GM12875 (cell line): Measurements from ENCODE around the gene SOX5.
"Not testable (repeated sequence)": the region's sequence is repeated elsewhere in the genome, so short reads cannot be mapped to it uniquely, and the experiment has no call there.

Experiments
- H3K4me3 ChIP-seq: one replicate; pipeline ENCODE4 v1.5.1; 2011; ENCODE audit warnings: low read depth, low read length, control low read depth
- TF ChIP-seq, protein P1 (sequence below): IDR thresholded peaks from 2 replicates; pipeline ENCODE4 v1.5.1; 2011; ENCODE audit warnings: low read depth, mild to moderate bottlenecking, control low read depth, inconsistent platforms, low read length, moderate library complexity, borderline replicate concordance; ENCODE audit not compliant: insufficient read depth

Gene SOX5

DNA sequence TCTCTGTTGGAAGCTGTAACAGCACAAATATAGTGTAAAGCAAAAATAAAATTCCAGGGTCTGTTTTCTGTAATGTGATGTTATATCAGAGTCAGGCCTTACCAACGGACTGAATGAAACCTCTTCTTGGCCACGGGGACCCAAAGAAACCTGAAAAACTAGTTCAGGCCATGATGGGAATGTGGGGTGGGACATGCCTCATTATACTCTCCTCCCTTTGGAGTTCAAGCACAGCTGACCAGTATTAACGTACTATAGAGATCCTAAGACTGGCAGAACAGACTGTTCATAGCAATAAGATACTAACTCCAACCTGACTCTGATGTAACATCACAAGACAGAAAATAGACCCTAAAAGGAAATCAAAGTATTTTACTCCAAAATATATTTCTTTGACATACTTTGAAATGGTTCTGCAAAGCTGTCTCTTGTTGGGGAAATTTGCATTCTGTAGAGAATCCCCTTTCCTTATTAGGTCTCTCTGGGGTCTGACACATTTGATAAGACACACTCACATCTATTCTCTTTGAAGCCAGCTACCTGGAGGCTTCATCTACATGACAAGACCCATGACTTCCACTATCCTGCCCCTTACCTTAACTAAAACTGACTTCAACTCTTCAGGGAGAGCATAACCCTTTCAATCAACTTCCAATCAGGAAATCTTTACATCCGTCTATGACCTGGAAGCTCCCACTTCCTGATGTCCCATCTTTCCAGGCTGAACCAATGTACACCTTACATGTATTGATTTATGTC, 444.6 kb downstream of the SOX5 start:
- TF ChIP-seq, protein P1, sequence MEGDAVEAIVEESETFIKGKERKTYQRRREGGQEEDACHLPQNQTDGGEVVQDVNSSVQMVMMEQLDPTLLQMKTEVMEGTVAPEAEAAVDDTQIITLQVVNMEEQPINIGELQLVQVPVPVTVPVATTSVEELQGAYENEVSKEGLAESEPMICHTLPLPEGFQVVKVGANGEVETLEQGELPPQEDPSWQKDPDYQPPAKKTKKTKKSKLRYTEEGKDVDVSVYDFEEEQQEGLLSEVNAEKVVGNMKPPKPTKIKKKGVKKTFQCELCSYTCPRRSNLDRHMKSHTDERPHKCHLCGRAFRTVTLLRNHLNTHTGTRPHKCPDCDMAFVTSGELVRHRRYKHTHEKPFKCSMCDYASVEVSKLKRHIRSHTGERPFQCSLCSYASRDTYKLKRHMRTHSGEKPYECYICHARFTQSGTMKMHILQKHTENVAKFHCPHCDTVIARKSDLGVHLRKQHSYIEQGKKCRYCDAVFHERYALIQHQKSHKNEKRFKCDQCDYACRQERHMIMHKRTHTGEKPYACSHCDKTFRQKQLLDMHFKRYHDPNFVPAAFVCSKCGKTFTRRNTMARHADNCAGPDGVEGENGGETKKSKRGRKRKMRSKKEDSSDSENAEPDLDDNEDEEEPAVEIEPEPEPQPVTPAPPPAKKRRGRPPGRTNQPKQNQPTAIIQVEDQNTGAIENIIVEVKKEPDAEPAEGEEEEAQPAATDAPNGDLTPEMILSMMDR: no peak
- H3K4me3 ChIP-seq: no peak overlapping the region

DNA sequence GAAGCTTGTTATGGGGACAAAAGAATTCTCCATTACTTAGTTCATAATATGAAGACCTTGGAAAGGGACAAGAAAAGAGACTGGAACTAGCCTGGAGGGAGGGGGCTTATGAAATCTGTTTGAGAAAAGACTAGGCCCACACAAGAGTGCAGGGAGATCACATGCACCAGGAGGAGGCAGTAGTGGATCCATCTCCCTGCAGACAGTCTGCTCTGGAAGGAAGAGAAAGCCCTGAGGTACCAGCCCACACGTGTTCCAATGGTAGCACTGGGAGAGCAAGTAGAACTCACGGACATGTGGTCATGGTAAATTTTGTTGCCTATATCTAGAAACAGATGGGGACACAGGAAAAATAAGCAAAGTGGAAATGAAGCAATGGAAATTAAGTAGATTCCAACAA, 445.4 kb downstream of the SOX5 start:
- no peak overlapping the region for H3K4me3 ChIP-seq
- TF ChIP-seq, protein P1: no peak

DNA sequence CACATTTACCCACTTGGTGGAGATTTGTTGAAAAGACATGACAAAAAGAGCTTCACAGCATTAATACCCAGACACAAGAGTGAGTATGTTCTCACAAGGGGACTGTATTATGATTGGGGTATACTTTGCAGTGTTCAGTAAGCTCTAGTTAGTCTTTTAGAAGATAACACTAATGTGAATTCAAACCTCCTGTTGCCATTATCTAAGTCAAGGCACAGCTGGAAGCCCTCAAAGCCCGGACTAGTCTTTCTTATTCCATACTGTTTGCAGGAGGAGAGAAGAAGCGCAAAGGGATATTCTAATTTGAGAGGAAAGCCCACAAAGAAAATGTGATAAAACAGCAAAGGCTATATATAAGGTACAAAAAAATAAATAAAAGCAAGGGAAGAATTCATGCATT, 445.9 kb downstream of the SOX5 start:
- H3K4me3 ChIP-seq: no peak overlapping the region

DNA sequence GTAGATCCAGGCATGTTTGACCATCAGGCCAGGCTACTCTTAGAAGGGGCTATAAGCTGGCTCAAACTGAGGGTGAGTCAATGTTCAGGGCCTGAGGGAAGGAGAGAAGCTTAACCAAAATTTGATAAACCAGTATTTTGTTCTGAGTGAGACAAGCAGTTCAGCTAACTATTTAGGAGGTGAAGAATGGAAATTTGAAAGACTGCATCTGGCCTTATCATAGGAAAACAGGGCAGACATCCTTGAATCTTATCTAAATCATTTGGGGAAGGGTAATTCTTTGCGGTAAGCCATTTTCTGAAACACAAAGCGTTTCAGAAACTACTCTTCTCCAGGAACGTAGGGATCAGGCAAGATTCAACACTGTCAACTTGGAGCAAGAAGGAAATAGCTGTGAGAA, 447.2 kb downstream of the SOX5 start:
- H3K4me3 ChIP-seq: no peak overlapping the region
- TF ChIP-seq, protein P1: no peak

More for the DNA sequence above, 445.9 kb downstream of the SOX5 start:
- TF ChIP-seq, protein P1: no peak

DNA sequence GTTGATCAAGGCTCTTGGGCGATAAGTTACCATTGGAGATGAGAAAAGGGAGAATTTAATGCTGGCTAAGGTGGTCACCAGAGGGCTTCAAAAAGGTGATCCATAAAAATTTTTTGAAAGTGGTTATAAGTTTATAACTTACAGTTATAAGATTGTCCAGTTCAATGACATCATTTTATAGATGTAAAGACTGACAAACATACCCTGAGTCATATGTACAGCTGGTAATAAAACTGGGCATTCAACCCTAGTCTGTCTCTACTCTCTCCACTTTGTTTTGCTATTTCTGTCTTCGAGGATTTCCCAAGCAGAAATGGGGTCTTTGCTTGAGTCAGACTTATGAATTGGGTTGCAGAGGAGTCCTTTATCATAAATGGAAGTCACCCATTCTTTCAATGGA, 454.0 kb downstream of the SOX5 start:
- H3K4me3 ChIP-seq: no peak overlapping the region
- TF ChIP-seq, protein P1: no peak

DNA sequence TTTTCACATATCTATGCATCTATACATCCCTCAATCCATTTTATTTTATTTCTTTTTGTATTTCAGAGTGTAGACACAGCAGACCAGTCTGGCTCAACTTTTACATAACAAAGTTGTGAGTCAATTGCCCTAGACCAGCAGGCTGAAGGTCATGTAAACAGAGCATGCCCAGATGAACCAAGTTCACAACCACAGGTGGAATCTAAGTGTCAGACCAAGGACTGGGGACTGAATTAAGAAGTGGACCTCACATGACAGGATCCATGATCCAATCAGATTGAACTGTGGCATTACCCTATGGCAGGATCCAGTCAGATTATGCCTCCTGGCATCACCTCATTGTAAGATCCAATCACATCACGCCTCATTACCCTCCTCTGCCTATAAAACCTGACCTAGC, 455.8 kb downstream of the SOX5 start:
- TF ChIP-seq, protein P1: no peak
- H3K4me3 ChIP-seq: no peak overlapping the region

DNA sequence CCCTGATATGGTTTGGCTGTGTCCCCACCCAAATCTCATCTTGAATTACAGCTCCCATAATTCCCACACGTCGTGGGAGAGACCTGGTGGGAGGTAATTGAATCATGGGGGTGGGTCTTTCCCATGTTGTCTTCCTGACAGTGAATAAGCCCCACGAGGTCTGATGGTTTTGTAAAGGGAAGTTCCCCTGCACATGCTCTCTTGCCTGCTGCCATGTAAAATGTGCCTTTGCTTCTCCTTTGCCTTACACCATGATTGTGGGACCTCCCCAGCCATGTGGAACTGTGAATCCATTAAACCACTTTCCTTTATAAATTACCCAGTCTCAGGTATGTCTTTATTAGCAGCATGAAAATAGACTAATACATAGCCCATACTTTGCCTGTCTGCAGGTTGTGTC, 458.4 kb downstream of the SOX5 start:
- not testable (repeated sequence) for H3K4me3 ChIP-seq
